Activated T-helper 2 cell treated with anti-CD3 and anti-CD28 coated beads, Interferon-gamma antibody, Interleukin-2, Interleukin-4, amounts not matched to agents 10 μg/mL and 5 μg/mL and 100 μg/mL, durations not matched to agents 14 hours and 24 hours and 36 hours (primary cell): ENCODE measurements around the gene TLE1. TPM values are rescaled to one million over a fixed set of nuclear protein-coding genes. Genes with fewer than 3 reads are reported as not detected.
"Not testable (repeated sequence)": the region's sequence is repeated elsewhere in the genome, so short reads cannot be mapped to it uniquely, and the experiment has no call there.

Source experiments
- DNase-seq: peaks from one replicate; pipeline ENCODE4 v3.0.0; 2021; ENCODE audit warnings: low spot score
- H3K27ac Mint-ChIP-seq: one replicate; pipeline ENCODE4 v1.8.0; 2021; ENCODE audit warnings: mixed read lengths
- H3K27me3 Mint-ChIP-seq: one replicate; pipeline ENCODE4 v1.8.0; 2021; ENCODE audit warnings: low read depth, mixed read lengths
- H3K36me3 Mint-ChIP-seq: one replicate; pipeline ENCODE4 v1.8.0; 2021; ENCODE audit warnings: low read depth, mixed read lengths
- H3K4me1 Mint-ChIP-seq: one replicate; pipeline ENCODE4 v1.8.0; 2021; ENCODE audit warnings: low read depth, mixed read lengths
- H3K4me3 Mint-ChIP-seq: one replicate; pipeline ENCODE4 v1.8.0; 2021; ENCODE audit warnings: low read depth, mild to moderate bottlenecking, moderate library complexity, mixed read lengths
- H3K9me3 Mint-ChIP-seq: one replicate; pipeline ENCODE4 v1.8.0; 2021; ENCODE audit warnings: mixed read lengths
- intact Hi-C: fragments of 100-400 bp; cut with micrococcal nuclease; formaldehyde crosslinking; loops from one replicate; pipeline ENCODE4 v1.15.1; 2023
- total RNA-seq: library from RNA; stranded (reverse); gene quantifications from 2 replicates; pipeline ENCODE4 v1.2.3, GENCODE V29; 2022

TLE1 gene
- total RNA-seq, 1 donor from 2014 or later = 0.41 TPM

DNA sequence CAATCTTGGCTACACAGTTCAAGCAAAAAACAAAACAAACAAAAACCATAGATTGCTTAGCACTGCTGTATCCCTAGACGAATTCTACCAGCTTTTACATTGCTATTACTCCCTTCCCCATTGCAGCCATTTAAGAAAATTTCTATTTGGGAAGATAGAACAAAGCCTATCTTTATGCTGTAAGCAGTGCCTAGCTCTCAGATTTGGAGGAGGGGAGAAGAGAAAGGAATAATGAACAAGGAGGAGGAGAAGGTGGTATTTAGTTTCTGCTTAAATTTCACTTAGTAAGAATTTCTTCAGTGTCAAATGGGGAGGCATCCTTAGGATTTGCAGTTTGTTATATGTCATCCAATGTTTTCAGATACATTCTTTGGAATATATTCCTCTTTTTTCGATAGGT is 16.2 kb upstream of the TLE1 start:
- Mint-ChIP-seq H3K4me3 (no peak overlapping the region), H3K27me3 (no peaks in the 10 kb centered on the region), H3K9me3 (no peaks in the 10 kb centered on the region), H3K4me1 (no peaks in the 10 kb centered on the region), H3K27ac (no peak overlapping the region), H3K36me3 (no peaks in the 10 kb centered on the region)
- no peak for DNase-seq
- intact Hi-C loops = no loop called here

DNA sequence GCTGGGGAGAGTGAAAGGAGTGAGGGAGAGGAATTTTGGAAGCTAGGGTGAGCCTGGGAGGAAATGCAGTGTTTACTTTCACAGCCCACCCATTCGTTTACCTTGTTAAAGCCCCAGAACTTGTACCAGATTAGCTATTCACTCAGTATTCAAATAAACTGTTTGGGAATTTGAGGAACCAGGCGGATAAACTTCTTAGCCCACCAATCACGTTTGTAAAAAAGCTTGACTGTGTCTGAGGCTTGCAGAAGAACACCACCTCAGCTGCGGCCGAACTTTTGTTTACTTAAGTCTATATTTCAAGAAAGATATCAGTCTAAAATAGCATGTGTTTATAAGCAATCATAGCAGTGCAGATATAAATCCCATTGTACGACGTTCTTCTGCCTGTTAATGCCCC is 5.2 kb upstream of the TLE1 start:
- Mint-ChIP-seq H3K9me3 (no peaks in the 10 kb centered on the region), H3K27me3 (peaks cover 29% of the 10 kb centered on the region), H3K27ac (no peak overlapping the region), H3K4me1 (peaks cover 2% of the 10 kb centered on the region), H3K36me3 (no peaks in the 10 kb centered on the region), H3K4me3 (no peak overlapping the region)
- DNase-seq = no peak
- intact Hi-C loops = no loop called here

DNA sequence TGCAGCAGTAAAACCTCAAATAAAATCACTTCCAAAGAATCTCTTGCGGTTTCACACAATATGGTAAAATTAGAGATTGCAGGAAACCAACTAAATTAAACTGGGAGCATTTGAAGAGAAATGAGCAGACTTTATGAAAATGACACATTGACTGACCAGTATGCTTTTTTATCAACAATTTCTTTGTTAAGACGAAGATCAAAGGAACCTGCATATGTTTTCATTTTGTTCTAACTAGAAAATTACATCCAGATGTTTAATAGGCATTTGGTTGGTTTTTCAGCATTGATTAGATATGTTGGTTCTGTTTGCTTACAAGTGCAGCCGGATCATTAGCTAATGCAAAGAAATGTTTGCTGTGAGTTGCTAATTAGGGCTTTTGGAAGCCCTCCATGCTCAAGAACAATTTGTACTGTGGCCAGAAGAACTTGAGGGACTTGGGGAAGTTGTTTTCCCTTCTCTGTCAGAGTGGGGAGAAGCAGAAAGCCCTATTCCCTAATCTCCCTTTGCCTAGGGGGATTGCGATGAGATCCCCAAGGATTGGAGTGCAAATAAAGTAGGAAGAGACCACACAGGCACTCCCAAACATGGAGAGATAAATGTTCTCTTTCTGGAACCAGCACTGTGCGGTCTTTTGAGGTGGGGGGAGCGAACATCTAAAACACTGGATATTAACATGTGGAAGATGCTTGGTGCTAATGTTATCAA is 4.5 kb upstream of the TLE1 start:
- Mint-ChIP-seq H3K4me1 (peaks cover 4% of the 10 kb centered on the region), H3K36me3 (peaks cover 2% of the 10 kb centered on the region), H3K27me3 (peaks cover 31% of the 10 kb centered on the region), H3K27ac (no peak overlapping the region), H3K4me3 (no peak overlapping the region), H3K9me3 (no peaks in the 10 kb centered on the region)
- DNase-seq = no peak
- intact Hi-C loops = no loop called here

DNA sequence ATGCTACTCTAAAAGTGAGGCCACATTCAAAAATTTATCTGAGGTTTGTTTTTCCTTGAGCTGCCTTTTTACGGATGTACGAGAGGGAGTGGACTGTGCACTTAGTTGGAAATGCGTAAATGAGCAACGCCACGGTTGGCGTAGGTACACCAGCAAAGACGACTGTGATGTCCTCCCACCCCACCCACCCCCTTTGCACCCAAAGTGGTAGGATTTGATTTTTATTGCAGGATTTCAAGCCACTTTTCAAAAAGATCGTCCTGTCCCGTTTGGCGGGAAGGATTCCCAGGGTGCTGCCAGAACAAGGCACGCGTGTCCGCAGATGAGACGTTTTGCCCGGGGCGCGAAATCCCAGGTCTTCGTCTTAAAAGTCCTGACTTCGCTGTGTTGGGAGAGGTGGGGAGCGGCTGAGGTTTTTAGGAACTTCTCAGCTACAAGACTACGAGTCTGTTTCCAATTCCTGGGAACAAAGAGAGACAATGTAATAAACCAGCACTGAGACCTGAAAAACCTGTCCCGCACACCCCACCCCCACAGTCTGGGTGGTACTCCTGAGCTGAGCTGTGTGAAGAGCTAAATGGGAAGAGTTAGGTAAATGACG is 1.0 kb upstream of the TLE1 start:
- H3K9me3 Mint-ChIP-seq = no peaks in the 10 kb centered on the region
- no peak overlapping the region for H3K27ac Mint-ChIP-seq

DNA sequence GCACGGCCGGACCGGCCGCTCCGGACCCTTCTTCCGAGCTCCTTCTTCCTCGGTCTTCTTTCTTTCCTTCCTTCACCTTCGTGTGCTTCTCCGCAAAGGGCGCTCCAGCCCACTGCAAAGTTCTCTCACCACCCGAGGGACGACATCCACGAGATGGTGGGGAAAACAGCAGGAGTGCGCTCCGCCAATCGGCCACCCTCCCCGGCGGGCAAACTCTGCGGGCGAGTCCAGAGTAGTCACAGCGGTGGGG is 329 bp downstream of the TLE1 start:
- H3K27ac Mint-ChIP-seq, H3K36me3 Mint-ChIP-seq, H3K9me3 Mint-ChIP-seq, H3K4me1 Mint-ChIP-seq, intact Hi-C loops, DNase-seq: not testable (repeated sequence)
- Mint-ChIP-seq H3K4me3 (peak overlapping the region; percentile 83), H3K27me3 (peaks cover 29% of the 10 kb centered on the region)

More for the DNA sequence above, 1.0 kb upstream of the TLE1 start:
- no peak for DNase-seq
- intact Hi-C loops = no loop called here
- Mint-ChIP-seq H3K4me3 (peak overlapping the region; percentile 69), H3K27me3 (peaks cover 31% of the 10 kb centered on the region), H3K36me3 (peaks cover 2% of the 10 kb centered on the region), H3K4me1 (peaks cover 8% of the 10 kb centered on the region)

DNA sequence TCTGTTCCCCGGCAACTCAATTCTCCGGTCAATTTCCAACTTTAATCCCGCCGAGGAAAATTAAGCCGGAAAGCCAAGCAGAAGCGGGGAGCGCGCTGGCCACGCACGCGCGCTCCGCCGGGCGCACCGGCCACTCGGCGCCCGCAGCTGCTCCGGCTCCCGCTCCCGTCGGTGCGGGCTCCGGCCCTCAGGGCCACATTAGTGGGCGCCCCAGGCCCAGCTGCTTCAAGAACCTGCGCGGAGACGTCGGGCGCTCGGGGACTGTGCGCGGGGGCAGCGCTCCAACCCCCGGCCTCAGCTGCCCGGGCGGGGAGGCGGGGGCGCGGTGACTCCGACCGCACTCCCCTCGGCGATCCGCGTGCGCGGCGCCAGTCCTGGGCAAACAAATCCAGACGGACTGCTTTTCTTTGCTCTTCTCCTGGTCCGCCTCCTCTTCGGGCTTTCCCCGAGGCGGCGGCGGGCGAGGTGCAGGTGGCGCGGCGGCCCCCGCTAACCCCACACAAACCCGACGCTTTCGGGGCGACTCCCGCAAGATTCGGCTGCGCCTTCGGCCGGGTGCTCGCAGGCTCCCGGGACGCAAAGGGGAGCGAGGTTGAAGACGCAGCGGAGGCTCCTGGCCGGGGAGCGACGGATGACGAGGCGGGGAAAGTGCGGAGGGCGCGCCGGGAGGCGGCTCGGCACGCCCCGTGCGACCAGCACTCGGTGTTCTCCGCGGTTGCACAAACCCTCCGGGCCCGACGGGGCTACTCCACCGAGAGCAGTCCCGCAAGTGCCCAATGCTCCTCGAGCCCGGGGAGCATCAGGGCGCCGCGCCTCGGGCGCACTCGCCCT is 870 bp downstream of the TLE1 start:
- H3K36me3 Mint-ChIP-seq, H3K4me3 Mint-ChIP-seq, DNase-seq, H3K4me1 Mint-ChIP-seq, intact Hi-C loops, H3K27ac Mint-ChIP-seq, H3K9me3 Mint-ChIP-seq: not testable (repeated sequence)
- H3K27me3 Mint-ChIP-seq = peaks cover 26% of the 10 kb centered on the region

DNA sequence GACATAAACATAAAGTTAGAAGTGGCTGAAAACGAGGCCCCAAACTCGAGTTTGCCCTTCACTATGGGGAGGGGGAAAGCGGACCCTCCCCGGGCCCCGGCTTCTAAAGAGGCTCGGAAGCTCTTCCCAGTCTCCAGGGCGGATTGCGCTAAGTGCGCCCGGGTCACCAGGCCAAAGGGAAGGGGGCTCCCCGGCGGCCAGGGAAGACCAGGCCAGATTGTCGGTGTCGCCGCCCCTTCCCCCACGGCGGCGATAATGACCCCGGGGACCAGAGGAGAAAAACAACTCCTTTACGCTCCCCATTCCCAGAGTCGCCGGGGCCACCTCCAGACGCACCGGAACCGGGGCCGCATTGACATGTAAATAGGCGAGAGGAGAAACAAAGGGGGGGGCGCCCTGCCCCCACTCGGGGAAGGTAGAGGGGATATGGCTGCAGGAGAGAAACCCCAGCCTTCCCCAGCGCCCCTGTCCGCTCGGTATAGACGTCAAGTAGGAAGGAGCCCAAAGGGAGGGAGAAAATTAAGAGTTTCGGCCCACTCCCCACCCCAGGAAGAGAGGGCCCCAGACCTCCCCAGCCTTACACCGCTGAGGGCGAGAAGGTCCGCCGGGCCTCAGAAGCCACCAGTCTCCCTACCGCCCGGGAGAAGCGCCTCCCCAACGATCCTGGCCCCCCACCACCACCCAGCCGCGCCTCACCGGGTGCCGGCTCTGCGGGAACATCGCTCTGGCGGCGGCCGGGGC is 1.7 kb downstream of the TLE1 start:
- Mint-ChIP-seq H3K9me3 (no peaks in the 10 kb centered on the region), H3K4me3 (peak overlapping the region; percentile 33), H3K4me1 (peaks cover 8% of the 10 kb centered on the region), H3K27me3 (peaks cover 28% of the 10 kb centered on the region), H3K27ac (no peak overlapping the region), H3K36me3 (peaks cover 2% of the 10 kb centered on the region)
- DNase-seq = no peak
- intact Hi-C loops = no loop called here

DNA sequence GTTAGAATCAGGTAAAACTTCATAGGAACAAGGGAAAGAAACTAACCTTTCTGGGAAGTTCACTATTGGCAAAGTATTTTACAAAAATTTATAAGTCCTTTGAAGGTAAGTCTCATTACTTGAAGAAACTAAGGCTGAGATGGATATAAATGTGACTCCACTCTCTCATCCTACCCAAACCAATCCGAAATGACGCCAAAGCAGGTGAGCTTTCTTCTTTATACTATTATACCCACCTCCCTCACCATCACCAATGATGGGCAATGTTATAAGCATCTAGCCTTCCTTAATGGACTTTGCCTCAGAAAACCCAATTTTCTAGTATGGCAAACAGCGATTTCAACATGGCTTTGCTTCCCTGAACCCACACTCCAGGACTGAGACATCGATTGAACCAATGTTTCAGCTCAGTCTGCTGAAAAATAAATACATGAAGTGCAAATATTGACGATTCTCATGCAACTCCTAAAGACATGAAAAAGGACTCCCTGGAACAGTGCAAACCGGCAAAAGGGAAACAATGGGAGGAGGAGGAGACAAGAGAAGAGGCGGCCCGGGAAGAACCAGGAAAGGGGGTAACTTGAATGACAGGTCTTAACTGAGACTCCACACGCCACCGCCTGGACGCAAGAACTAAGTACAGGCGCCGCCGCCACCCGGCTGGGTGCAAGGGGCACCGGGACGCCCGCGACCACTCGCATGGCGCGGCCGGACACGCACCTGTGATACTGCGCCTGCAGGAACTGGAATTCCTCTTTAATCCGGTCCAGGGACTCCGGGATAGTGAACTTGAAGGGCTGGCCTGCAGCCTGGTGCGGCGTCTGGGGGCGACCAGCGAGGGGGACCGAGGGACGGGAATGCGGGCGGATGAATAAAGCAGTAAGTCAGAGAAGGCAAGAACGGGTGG is 2.5 kb downstream of the TLE1 start:
- intact Hi-C loops = no loop called here
- DNase-seq = no peak
- H3K4me1 Mint-ChIP-seq = peaks cover 11% of the 10 kb centered on the region

DNA sequence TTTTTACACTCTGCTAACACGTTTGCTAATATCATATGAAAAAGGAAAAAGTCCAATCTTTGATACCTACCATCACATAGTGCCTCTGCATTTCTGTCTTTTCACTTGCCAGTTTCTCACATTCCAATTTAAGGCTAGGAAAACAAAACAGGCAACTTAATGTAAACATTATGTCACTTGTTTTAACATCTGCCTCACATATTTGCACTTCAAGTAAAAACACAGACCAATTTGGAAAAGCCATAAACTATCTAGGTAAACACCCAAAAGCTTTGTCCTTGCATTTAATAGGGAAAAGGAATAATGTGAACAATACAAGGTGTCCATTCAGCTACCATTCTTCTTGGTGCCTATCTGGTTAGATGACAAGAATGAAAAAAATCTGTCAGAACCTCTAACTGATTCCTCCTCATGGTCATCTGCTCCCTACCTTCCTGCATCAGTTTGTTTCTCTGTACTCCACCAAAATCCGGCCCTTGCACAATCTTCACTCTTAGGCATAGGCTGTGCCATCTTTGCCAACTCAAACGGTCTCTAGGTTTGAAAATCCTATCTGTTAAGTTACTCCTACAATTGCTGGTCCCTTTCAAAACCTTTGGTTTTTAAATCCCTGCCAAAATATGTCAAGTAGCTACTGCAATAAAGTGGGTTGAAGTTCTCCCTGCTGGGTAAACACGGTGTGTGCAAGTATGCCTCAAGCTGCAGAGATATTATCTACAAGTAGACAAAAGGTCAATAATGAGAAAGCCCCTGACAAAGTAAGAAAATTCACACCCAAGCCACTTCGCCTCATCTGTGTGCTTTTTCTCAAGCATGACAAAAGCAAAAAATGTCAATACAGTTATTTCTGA is 3.4 kb downstream of the TLE1 start:
- DNase-seq = no peak
- peaks cover 26% of the 10 kb centered on the region for H3K27me3 Mint-ChIP-seq
- no peak overlapping the region for H3K27ac Mint-ChIP-seq
- peaks cover 11% of the 10 kb centered on the region for H3K4me1 Mint-ChIP-seq
- H3K4me3 Mint-ChIP-seq = no peak overlapping the region
- intact Hi-C loops = no loop called here
- H3K36me3 Mint-ChIP-seq = peaks cover 2% of the 10 kb centered on the region
- H3K9me3 Mint-ChIP-seq = no peaks in the 10 kb centered on the region

More for the DNA sequence above, 2.5 kb downstream of the TLE1 start:
- Mint-ChIP-seq H3K4me3 (peak overlapping the region; percentile 33), H3K36me3 (peaks cover 2% of the 10 kb centered on the region), H3K27me3 (peaks cover 27% of the 10 kb centered on the region), H3K9me3 (no peaks in the 10 kb centered on the region), H3K27ac (no peak overlapping the region)

DNA sequence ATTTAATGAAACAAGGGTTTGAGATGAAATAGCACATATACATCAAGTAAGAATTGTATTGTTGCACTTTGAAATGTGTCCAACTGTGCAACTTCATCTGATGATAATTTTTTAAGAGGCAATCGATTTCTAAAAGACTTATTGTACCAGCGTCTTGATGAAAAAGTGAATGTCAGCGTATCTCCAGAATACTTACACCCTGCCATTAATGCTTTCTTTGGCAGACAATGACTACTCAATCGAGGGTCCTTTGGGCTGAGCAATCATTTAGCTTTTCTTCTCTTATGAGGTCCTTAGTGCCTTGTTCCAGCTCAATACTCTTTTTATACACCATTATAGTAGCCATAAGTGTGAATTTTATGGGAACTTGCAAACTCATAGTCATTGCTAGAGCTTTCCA is 4.7 kb downstream of the TLE1 start:
- no peaks in the 10 kb centered on the region for H3K9me3 Mint-ChIP-seq
- H3K27ac Mint-ChIP-seq = no peak overlapping the region
- peaks cover 18% of the 10 kb centered on the region for H3K27me3 Mint-ChIP-seq
- no peak for DNase-seq
- peaks cover 9% of the 10 kb centered on the region for H3K4me1 Mint-ChIP-seq
- intact Hi-C loops = no loop called here
- peaks cover 2% of the 10 kb centered on the region for H3K36me3 Mint-ChIP-seq
- H3K4me3 Mint-ChIP-seq = no peak overlapping the region

DNA sequence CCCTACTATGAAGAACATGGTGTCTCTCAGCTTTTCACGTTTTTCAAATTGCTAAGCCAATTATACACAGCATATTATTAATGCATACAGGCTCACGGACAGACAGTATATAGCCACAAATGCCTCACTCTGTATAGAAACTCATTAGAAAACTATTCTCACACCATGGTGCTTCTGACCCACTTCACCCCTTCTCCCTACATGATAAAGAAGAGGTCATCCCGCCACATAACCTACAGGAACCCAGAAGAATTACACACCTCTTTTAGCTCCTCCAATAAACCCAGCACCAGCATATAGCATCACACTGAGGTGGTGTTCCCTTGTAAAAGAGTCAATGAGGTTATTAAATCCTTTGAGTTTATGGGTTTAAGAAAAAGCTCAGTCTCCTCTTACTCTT is 5.6 kb downstream of the TLE1 start:
- Mint-ChIP-seq H3K27me3 (peaks cover 16% of the 10 kb centered on the region), H3K4me3 (no peak overlapping the region), H3K27ac (no peak overlapping the region), H3K36me3 (no peaks in the 10 kb centered on the region), H3K9me3 (no peaks in the 10 kb centered on the region), H3K4me1 (peaks cover 7% of the 10 kb centered on the region)
- DNase-seq = no peak
- intact Hi-C loops = no loop called here
